Liver (tissue), 9 donors: ENCODE results near the gene CSMD2. TPM values are rescaled to one million over a fixed set of nuclear protein-coding genes. Genes with fewer than 3 reads are reported as not detected.

Source experiments
- DNase-seq: peaks from one replicate; pipeline ENCODE4 v3.0.0-alpha.2; 2017; ENCODE audit warnings: low spot score
- H3K27ac ChIP-seq, 2 donors: one replicate each; pipeline ENCODE4 v1.7.0; 2013; ENCODE audit warnings: inconsistent platforms in 2 of 2, low read length in 2 of 2, control low read depth in 1 of 2, low read depth in 1 of 2, mild to moderate bottlenecking in 1 of 2
- H3K27me3 ChIP-seq, 4 donors: one replicate each; pipeline versions ENCODE4 v1.6.1 to v1.7.0; 2013; ENCODE audit warnings: low read length in 3 of 4, inconsistent platforms in 1 of 4, mild to moderate bottlenecking in 1 of 4, moderate library complexity in 1 of 4; ENCODE audit not compliant: control insufficient read depth in 4 of 4, insufficient read depth in 4 of 4
- H3K36me3 ChIP-seq, 4 donors: one replicate each; pipeline versions ENCODE4 v1.6.1 to v1.7.0; 2013; ENCODE audit warnings: low read length in 3 of 4, mild to moderate bottlenecking in 3 of 4, low read depth in 1 of 4, moderate library complexity in 1 of 4; ENCODE audit not compliant: control insufficient read depth in 4 of 4, insufficient read depth in 3 of 4
- H3K4me1 ChIP-seq, 4 donors: one replicate each; pipeline versions ENCODE4 v1.6.1 to v1.7.0; 2013; ENCODE audit warnings: low read length in 3 of 4, mild to moderate bottlenecking in 3 of 4, moderate library complexity in 1 of 4; ENCODE audit not compliant: control insufficient read depth in 4 of 4, insufficient read depth in 4 of 4
- H3K4me3 ChIP-seq, 3 donors: one replicate each; pipeline versions ENCODE4 v1.6.1 to v1.7.0; 2013; ENCODE audit warnings: low read length in 3 of 3, control low read depth in 1 of 3, low read depth in 1 of 3, mild to moderate bottlenecking in 1 of 3
- H3K9ac ChIP-seq, 2 donors: one replicate each; pipeline ENCODE4 v1.7.0; 2013; ENCODE audit warnings: low read length in 2 of 2, mild to moderate bottlenecking in 2 of 2, moderate library complexity in 2 of 2, control low read depth in 1 of 2, low read depth in 1 of 2
- H3K9me3 ChIP-seq, 4 donors: one replicate each; pipeline versions ENCODE4 v1.6.1 to v1.7.0; 2013; ENCODE audit warnings: low read length in 3 of 4; ENCODE audit not compliant: control insufficient read depth in 4 of 4
- ATF3 ChIP-seq: IDR thresholded peaks from 2 replicates; pipeline ENCODE4 v1.6.1; 2016; ENCODE audit warnings: antibody characterized with exemption
- CTCF ChIP-seq: fragments of 150-350 bp; IDR thresholded peaks from 2 replicates; pipeline ENCODE4 v1.5.1; 2017; ENCODE audit warnings: improper control_type of control experiment, low read depth, low read length; ENCODE audit not compliant: missing input control
- EGR1 ChIP-seq, 2 donors: IDR thresholded peaks; 2 replicates each; pipeline ENCODE4 v1.6.1; 2016 to 2018; ENCODE audit warnings: antibody characterized with exemption in 2 of 2, low read depth in 2 of 2
- FOXA1 ChIP-seq: IDR thresholded peaks from 2 replicates; pipeline ENCODE4 v1.6.1; 2016; ENCODE audit warnings: antibody characterized with exemption
- FOXA2 ChIP-seq: IDR thresholded peaks from 2 replicates; pipeline ENCODE4 v1.6.1; 2016; ENCODE audit warnings: antibody characterized with exemption
- GABPA ChIP-seq, 2 donors: IDR thresholded peaks in 1 of 2; conservative IDR thresholded peaks in 1 of 2; 2 replicates each; pipeline ENCODE4 v1.6.1; 2016; ENCODE audit warnings: antibody characterized with exemption in 2 of 2, mild to moderate bottlenecking in 1 of 2, moderate library complexity in 1 of 2
- HNF4A ChIP-seq, 2 donors: conservative IDR thresholded peaks; 2 replicates each; pipeline ENCODE4 v1.6.1; 2016; ENCODE audit warnings: antibody characterized with exemption in 2 of 2, mild to moderate bottlenecking in 2 of 2
- HNF4G ChIP-seq: IDR thresholded peaks from 2 replicates; pipeline ENCODE4 v1.6.1; 2016; ENCODE audit warnings: antibody characterized with exemption
- JUND ChIP-seq, 2 donors: IDR thresholded peaks; 2 replicates each; pipeline ENCODE4 v1.6.1; 2016; ENCODE audit warnings: antibody characterized with exemption in 2 of 2
- MAX ChIP-seq: IDR thresholded peaks from 2 replicates; pipeline ENCODE4 v1.6.1; 2016; ENCODE audit warnings: antibody characterized with exemption
- NR2F2 ChIP-seq: IDR thresholded peaks from 2 replicates; pipeline ENCODE4 v1.6.1; 2016; ENCODE audit warnings: antibody characterized with exemption
- RAD21 ChIP-seq, 2 donors: IDR thresholded peaks; 2 replicates each; pipeline ENCODE4 v1.6.1; 2016; ENCODE audit warnings: antibody characterized with exemption in 2 of 2, mild to moderate bottlenecking in 2 of 2
- REST ChIP-seq: IDR thresholded peaks from 2 replicates; pipeline ENCODE4 v1.6.1; 2016; ENCODE audit warnings: antibody characterized with exemption, mild to moderate bottlenecking
- RXRA ChIP-seq, 2 donors: IDR thresholded peaks; 2 replicates each; pipeline ENCODE4 v1.6.1; 2017 to 2018; ENCODE audit warnings: antibody characterized with exemption in 2 of 2, mild to moderate bottlenecking in 1 of 2
- SP1 ChIP-seq: IDR thresholded peaks from 2 replicates; pipeline ENCODE4 v1.6.1; 2018; ENCODE audit warnings: antibody characterized with exemption, mild to moderate bottlenecking
- TAF1 ChIP-seq: conservative IDR thresholded peaks from 2 replicates; pipeline ENCODE4 v1.6.1; 2016; ENCODE audit warnings: antibody characterized with exemption, mild to moderate bottlenecking
- YY1 ChIP-seq: IDR thresholded peaks from 2 replicates; pipeline ENCODE4 v1.6.1; 2016; ENCODE audit warnings: antibody characterized with exemption, mild to moderate bottlenecking
- WGBS: extraction: QIAGEN DNeasy Blood & Tissue Kit; methylation state at CpG from one replicate; pipeline ENCODE4 v1.1.7; 2013; 5-methylcytosine and 5-hydroxymethylcytosine counted together
- polyA plus RNA-seq, 2 donors: library from polyadenylated mRNA; stranded (reverse) in 1 of 2; unstranded in 1 of 2; fragments of 200-250 nt in 1 of 2; fragments of >200 nt in 1 of 2; fragmentation: Nextera tagmentation in 1 of 2; extraction: Ambion mirVana in 1 of 2; gene quantifications; one replicate each; pipeline versions ENCODE4 v1.2.1 to v1.2.3, GENCODE V29; 2013 to 2015
- total RNA-seq, 2 donors: library from RNA; depleted of rRNA; stranded (reverse); fragments of >200 nt; gene quantifications; one replicate each; pipeline ENCODE4 v1.2.3, GENCODE V29; 2014
- TF ChIP-seq, protein P1 (sequence below): IDR thresholded peaks from 2 replicates; pipeline ENCODE4 v1.6.1; 2016; ENCODE audit warnings: antibody characterized with exemption
- donor health status: healthy.
- donor health status: healthy.
- donor health status: healthy.
- donor health status: healthy.
- donor health status: healthy.

Gene CSMD2
- total and polyA plus RNA-seq, 4 donors: 0.08 to 0.09 TPM; not detected in 2

- Histone ChIP-seq H3K4me3 (no peak overlapping the region), H3K27me3 (peaks cover 0 to 3% (median 0%) of the 10 kb centered on the region in 4 donors), H3K36me3 (no peaks in the 10 kb centered on the region), H3K4me1 (no peaks in the 10 kb centered on the region), H3K9me3 (no peaks in the 10 kb centered on the region), H3K9ac (no peak overlapping the region), H3K27ac (no peak overlapping the region)
- TF ChIP-seq SP1 (no peak), ATF3 (no peak), CTCF (no peak), MAX (no peak)
- 65% methylated on average over 8 of the region's 8 CpGs for WGBS
- DNase-seq: no peak
Measured at GRCh38 chr1:33973799-33974545, 191.1 kb downstream of the CSMD2 start.

GRCh38 chr1:33972676-33973395 lies 192.2 kb downstream of the CSMD2 start:
- H3K27ac ChIP-seq: no peak overlapping the region
- no peaks in the 10 kb centered on the region for H3K9me3 ChIP-seq
- no peaks in the 10 kb centered on the region for H3K36me3 ChIP-seq
- no peak for DNase-seq
- H3K9ac ChIP-seq: no peak overlapping the region
- H3K4me1 ChIP-seq: no peaks in the 10 kb centered on the region
- no peak for TF ChIP-seq RAD21 (IDR thresholded peaks at IDR 0.05)
- no peak for TF ChIP-seq REST
- TF ChIP-seq, protein P1, sequence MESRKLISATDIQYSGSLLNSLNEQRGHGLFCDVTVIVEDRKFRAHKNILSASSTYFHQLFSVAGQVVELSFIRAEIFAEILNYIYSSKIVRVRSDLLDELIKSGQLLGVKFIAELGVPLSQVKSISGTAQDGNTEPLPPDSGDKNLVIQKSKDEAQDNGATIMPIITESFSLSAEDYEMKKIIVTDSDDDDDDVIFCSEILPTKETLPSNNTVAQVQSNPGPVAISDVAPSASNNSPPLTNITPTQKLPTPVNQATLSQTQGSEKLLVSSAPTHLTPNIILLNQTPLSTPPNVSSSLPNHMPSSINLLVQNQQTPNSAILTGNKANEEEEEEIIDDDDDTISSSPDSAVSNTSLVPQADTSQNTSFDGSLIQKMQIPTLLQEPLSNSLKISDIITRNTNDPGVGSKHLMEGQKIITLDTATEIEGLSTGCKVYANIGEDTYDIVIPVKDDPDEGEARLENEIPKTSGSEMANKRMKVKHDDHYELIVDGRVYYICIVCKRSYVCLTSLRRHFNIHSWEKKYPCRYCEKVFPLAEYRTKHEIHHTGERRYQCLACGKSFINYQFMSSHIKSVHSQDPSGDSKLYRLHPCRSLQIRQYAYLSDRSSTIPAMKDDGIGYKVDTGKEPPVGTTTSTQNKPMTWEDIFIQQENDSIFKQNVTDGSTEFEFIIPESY: no peak
- no peak for TF ChIP-seq RXRA (IDR thresholded peaks at IDR 0.05)
- TF ChIP-seq MAX: no peak
- no peak for TF ChIP-seq HNF4A (conservative IDR thresholded peaks at IDR 0.05)
- TF ChIP-seq FOXA1: no peak
- TF ChIP-seq GABPA (IDR thresholded peaks at IDR 0.05 in 1 of 2, conservative IDR thresholded peaks at IDR 0.05 in 1 of 2): no peak
- no peak for TF ChIP-seq FOXA2
- no peak for TF ChIP-seq JUND (IDR thresholded peaks at IDR 0.05)
- no peak for TF ChIP-seq EGR1 (IDR thresholded peaks at IDR 0.05; ENCODE audit: low read depth in 2 of 2)
- no peak for TF ChIP-seq CTCF
- TF ChIP-seq ATF3: no peak
- no peak for TF ChIP-seq SP1
- no peak for TF ChIP-seq NR2F2
- no peak for TF ChIP-seq HNF4G
- no peak for TF ChIP-seq TAF1
- no peak for TF ChIP-seq YY1
- H3K4me3 ChIP-seq: no peak overlapping the region
- H3K27me3 ChIP-seq: no peaks in the 10 kb centered on the region
- WGBS: 63% methylated on average over 10 of the region's 10 CpGs
